Iris pigment epithelial cell (primary cell): ENCODE data around the gene TOMM40L.
A peak's percentile ranks its signal among the peaks of the same experiment; 100 is the strongest.
"Not testable (repeated sequence)": the region's sequence is repeated elsewhere in the genome, so short reads cannot be mapped to it uniquely, and the experiment has no call there.

ENCODE experiments used
- DNase-seq: peaks from one replicate; pipeline ENCODE4 v3.0.0-alpha.2; 2011; ENCODE audit warnings: low read depth

TOMM40L gene

DNA sequence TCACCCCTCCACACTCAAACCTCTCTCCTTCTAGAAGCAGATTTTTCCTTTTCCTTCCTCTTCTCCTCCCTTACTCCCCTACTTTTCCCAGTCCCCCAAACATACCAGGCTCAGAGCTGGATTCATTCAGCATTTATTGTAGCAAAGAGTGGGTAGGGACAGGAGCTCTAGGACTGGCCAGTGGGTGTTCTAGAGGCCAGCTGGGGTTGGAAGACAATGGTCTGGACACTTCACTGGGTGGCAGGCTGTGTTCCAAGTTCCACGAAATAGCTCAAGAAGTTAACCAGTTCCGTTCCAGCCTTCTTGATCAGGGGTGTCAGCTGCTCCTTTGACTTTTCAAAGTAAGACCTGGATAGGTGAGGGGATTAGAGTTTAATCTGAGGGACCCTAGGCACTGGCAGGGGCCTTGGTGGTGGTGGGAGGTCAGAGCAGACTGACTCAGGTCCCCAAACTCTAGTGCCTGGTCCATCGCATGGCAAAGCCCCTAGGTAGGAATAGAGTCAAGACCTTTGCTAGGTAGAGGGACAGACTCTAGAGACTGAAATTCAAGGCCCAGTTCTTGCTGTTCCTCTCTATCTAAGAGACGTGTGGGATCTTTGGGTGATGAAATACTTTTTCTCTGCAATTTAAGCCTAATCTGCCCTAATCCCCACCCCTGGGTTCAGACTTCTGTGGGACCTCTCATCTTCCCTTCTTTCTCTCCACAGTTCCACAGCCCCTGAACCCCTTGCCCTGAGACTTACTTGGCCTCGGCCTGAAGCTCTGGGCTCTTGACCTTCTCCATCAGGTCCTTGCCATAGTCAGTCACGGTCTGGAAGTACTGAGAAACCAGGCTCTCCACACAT is 3.5 kb upstream of the TOMM40L start:
- DNase-seq = no peak

GRCh38 chr1:161223805-161224694 is 1.8 kb upstream of the TOMM40L start:
- DNase-seq = no peak

DNA sequence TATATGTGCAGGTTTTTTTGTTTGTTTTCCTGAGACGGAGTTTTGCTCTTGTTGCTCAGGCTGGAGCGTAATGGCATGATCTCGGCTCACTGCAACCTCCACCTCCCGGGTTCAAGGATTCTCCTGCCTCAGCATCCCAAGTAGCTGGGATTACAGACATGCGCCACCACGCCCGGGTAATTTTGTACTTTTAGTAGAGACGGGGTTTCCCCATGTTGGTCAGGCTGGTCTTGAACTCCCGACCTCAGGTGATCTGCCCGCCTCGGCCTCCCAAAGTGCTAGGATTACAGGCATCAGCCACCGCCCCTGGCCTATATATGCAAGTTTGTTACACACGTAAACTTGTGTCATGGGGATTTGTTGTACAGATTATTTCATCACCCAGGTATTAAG is 1.2 kb upstream of the TOMM40L start:
- DNase-seq = not testable (repeated sequence)

GRCh38 chr1:161225178-161225533 is 704 bp upstream of the TOMM40L start:
- DNase-seq = no peak

DNA sequence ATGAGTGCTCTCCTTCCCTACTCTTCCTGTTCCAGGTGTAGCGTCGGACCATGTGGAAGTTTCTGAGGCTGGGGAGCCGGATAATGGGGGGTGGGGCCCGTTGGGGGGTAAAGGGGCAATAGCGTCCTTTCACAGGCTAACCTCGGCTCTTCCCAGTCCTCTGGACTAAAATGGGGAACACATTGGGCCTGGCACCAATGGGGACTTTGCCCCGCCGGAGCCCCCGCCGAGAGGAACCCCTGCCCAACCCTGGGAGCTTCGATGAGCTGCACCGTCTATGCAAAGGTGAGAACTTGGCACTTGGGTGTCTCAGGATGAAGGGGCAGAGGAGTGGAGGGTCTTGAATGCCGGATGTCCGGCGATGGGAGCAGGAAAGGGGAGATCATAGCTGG is 456 bp downstream of the TOMM40L start:
- no peak for DNase-seq

DNA sequence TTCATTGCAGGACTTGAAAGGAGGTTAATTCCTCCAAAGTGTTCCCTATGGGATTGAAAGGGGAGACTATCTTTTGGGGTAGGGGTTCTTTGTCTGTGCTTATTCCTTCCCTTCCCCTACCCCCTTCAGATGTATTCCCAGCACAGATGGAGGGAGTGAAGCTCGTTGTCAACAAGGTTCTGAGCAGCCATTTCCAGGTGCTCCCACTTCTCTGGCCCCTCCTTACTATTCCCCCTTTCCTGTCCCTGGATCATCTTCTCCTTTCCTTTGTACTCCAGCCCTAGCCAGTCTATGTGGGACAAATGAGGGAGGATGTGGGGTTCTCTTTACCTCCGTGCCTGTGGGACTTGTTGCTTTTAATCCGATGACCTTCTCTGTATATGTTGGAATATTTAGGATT is 899 bp downstream of the TOMM40L start:
- no peak for DNase-seq

DNA sequence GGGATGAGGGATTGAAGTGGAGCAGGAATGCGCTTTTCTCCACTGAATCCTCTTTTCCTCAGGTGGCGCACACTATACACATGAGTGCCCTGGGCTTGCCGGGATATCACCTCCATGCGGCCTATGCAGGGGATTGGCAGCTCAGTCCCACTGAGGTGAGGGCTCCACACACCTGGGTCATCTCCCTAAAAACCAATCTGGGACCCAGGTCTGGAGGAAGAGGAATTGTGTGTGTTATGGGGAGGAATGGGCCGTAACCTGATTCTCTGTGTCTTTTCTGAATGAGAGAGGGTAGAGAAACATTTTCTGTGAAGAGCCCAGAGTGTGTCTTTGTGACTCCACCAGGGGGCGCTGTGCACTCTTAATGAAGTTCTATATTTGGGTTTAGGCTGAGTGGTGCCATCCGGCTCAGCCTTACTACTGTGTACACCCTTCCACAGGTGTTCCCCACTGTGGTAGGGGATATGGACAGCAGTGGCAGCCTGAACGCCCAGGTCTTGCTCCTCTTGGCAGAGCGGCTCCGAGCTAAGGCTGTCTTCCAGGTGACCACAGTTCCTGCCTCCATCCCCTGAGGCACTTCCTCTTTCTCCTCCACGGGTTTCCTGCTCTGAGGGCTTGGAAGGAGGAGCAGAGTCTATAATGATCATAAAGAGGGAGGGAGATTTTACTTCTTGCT is 1.5 kb downstream of the TOMM40L start:
- DNase-seq = peak; percentile 68

DNA sequence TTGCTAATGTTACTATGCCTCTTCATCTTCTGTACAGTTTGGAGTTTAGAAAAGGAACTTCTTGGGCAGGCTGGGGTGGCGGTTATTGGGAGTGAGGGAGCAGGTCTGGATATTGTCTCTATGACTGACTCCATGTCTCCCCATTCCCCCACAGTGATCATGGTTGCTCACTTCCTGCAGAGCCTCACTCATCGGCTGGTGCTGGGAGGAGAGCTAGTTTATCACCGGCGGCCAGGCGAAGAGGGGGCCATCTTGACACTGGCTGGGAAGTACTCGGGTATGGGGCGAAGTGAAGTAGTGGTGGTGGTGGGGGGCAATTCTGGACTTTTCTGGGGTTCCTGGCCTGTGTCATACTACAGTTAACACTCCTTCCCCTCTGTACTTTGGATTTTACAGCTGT is 2.2 kb downstream of the TOMM40L start:
- DNase-seq = no peak

DNA sequence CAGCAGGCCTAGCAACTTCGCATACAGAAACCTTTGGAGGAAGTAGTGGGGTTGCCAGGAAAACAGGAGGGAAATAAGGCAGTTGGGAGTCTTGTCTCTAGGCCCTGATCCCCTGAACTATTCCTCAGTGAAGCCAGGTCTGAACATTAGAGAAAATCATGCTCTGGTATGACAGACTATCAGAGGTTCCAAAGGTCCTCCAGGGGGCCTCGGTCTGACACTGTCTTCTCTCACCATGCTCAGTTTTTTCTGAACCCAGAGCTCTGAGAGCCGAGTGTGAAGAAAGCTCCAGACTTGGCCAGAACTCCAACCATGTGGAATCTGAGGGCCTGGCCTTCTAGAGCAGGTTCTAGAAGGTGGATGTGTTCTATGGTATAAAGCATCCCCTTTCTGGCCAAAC is 4.0 kb downstream of the TOMM40L start:
- no peak for DNase-seq

GRCh38 chr1:161230762-161231161 is 4.9 kb downstream of the TOMM40L start:
- no peak for DNase-seq

DNA sequence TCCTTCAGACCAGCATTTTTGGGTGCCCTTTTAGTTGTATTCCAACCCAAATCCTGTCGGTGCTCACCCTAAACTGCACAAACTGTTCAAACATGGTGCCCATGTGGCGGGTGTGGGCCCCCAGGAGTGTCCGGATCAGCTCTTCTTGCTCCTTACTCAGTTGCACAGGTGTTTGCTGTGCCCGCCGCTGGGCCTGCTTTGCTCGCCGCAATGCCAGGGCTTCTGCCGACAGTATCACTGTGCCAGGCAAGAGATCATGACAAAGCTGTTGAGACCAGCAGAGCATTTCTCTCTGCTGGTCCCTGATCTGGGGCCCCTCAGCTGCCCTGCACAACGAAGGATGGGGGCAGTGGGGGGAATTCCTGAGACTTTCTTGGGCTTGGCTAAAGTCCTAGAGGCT is 7.2 kb downstream of the TOMM40L start:
- no peak for DNase-seq

- no peak for DNase-seq
Measured at GRCh38 chr1:161235957-161236775, 10.3 kb downstream of the TOMM40L start.

DNA sequence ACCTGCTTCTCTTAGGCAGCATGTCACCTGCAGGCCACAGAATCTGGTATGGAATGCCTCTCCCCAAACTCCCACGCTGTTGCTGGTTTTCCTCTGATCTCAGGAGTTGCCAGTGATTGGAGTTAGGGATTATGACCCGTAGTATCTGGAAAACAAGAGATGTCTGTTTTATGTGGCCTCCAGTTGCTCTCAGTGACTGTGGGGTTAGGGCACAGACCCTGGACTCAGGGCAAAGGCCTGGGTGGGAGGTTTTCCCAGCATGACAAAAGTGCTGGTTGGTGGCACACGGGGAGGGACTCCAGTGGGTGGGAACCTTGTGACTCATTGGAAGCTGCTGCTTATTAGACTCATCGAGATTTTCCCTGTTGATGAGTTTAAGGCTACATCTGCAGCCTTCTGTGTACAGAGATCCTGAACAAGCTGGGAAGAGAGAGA is 12.2 kb downstream of the TOMM40L start, which contains the start of gene NR1I3:
Gene NR1I3 (minus strand): TSS at position 165 of the 435 bp plus-strand sequence. CDS start 1,638 bp downstream, outside the sequence.
- DNase-seq = no peak

DNA sequence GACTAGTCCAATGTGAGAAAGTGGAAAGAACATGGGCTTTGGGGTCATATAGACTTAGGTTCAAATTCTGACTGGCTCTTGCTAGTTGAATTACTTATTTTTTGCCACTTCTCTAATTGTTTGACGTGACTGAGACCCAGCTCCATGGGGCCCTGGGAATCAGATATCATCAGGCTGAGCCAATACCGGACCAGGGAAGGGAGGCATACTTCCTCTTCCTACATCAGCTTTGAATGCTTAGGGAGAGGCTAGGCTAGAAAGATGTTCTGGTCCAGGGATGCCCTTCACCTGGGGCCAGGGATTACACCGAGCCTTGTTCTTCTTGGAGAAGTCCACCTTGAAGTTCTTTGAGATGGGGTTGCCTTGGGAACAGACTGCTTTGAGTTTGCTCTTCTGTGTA is 15.8 kb downstream of the TOMM40L start:
- no peak for DNase-seq

- no peak for DNase-seq
Measured at GRCh38 chr1:161242313-161242712, 16.5 kb downstream of the TOMM40L start.

DNA sequence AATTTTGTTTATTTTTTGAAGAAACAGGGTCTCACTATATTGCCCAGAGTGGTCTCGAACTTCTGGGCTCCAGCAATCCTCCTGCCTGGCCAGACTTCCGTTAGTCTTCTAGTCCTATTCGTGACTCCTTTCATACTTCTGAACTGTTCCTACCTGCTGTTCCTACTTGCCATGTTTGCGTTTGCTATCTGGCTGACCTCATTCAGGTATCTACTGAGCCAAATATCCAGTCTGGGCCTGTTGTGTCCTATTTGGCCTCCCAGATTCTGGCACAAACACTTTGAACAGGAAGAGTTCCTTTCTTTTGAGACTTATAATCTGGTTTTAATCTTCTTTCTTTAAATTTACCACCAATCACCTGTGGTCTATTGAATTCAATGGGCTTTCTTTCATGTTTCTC is 19.0 kb downstream of the TOMM40L start:
- DNase-seq = no peak

DNA sequence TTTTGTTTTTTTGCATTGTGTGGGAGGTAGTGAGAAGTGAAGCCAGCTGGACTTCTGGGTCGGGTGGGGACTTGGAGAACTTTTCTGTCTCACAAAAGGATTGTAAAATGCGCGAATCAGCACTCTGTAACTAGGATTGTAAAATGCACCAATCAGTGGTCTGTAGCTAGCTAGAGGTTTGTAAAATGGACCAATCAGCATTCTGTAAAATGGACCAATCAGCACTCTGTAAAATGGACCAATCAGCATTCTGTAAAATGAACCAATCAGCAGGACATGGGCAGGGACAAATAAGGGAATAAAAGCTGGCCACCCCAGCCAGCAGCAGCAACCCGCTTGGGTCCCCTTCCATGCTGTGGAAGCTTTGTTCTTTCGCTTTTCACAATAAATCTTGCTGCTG is 24.2 kb downstream of the TOMM40L start:
- not testable (repeated sequence) for DNase-seq

DNA sequence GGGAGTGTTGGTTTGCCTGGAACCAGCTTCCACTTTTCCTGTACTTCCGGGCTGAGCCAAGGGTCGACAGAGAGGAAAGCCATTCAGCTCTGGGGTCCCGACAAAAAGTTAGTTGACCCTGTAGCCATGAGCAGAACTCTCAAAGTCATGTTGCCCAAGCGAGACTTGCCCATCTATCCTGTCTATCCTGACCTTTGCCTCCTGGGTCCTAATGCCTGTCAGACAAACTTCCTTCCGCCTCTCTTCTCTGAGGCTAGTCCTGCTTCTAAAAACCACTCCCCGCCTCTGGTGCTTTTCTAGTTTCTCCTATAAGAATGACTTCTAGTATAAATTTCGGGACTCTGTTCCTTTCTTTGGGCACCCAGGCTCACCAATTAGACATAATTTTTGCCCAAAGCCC is 25.0 kb downstream of the TOMM40L start:
- no peak for DNase-seq

- no peak for DNase-seq
Measured at GRCh38 chr1:161251579-161251978, 25.7 kb downstream of the TOMM40L start.

GRCh38 chr1:161255302-161255701 is 29.4 kb downstream of the TOMM40L start:
- not testable (repeated sequence) for DNase-seq

DNA sequence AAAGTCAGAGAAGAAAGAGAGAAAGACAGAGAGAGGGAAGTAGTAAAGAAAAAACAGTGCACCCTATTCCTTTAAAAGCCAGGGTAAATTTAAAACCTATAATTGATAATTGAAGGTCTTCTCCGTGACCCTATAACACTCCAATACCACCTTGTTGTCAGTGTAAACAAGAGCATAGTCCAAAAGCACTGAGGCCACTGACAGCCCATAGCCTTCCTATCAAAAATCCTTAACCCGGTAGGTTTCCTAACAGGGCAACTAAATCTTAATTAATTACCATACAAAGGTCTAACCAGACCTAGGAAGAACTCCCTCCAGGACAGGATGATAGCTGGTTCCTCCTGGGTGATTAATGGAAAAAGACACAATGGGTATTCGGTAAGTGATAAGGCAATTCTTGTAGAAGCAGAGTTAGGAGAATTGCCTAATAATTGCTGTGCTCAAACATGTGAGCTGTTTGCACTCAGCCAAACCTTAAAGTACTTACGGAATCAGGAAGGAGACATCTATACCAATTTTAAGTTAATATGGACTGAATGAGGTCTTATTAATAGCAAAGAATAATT is 30.2 kb downstream of the TOMM40L start:
- not testable (repeated sequence) for DNase-seq
